ENCODE results near the gene RGPD8.
A peak's percentile ranks its signal among the peaks of the same experiment; 100 is the strongest.
"Not testable (repeated sequence)": the region's sequence is repeated elsewhere in the genome, so short reads cannot be mapped to it uniquely, and the experiment has no call there.

RGPD8 gene

GRCh38 chr2:112434890-112435715 is 1.7 kb upstream of the RGPD8 start:
- DNase-seq: not testable (repeated sequence)

GRCh38 chr2:112433932-112434730 is 686 bp upstream of the RGPD8 start:
- DNase-seq: no peak

- DNase-seq: peak; percentile 39 to 59 (median 52)
Observed at GRCh38 chr2:112432735-112433479, 538 bp downstream of the RGPD8 start.

- DNase-seq: not testable (repeated sequence)
Observed at GRCh38 chr2:112432390-112432734, 1.1 kb downstream of the RGPD8 start.

- not testable (repeated sequence) for DNase-seq
Observed at GRCh38 chr2:112431587-112432295, 1.7 kb downstream of the RGPD8 start.

- DNase-seq: not testable (repeated sequence)
Observed at GRCh38 chr2:112424553-112424952, 8.9 kb downstream of the RGPD8 start.

- DNase-seq: not testable (repeated sequence)
Observed at GRCh38 chr2:112416860-112417259, 16.6 kb downstream of the RGPD8 start.

GRCh38 chr2:112360055-112360454 is 73.4 kb downstream of the RGPD8 start:
- not testable (repeated sequence) for DNase-seq

GRCh38 chr2:112354335-112354734 is 79.1 kb downstream of the RGPD8 start:
- DNase-seq: not testable (repeated sequence)

GRCh38 chr2:112352809-112353603 is 80.4 kb downstream of the RGPD8 start:
- DNase-seq: not testable (repeated sequence)

GRCh38 chr2:112352292-112352691 is 81.2 kb downstream of the RGPD8 start:
- not testable (repeated sequence) for DNase-seq

- DNase-seq: no peak
Observed at GRCh38 chr2:112345030-112346027, 88.1 kb downstream of the RGPD8 start.

GRCh38 chr2:112343827-112344585 is 89.4 kb downstream of the RGPD8 start:
- peak; percentile 11 to 47 (median 18) for DNase-seq

- no peak for DNase-seq
Observed at GRCh38 chr2:112342067-112342550, 91.3 kb downstream of the RGPD8 start.

- no peak for DNase-seq
Observed at GRCh38 chr2:112340475-112341267, 92.8 kb downstream of the RGPD8 start.

GRCh38 chr2:112339986-112340385 is 93.5 kb downstream of the RGPD8 start:
- DNase-seq: no peak

GRCh38 chr2:112335600-112335999 is 97.8 kb downstream of the RGPD8 start:
- DNase-seq: peak in 1 of 3 donors; percentile 7

- DNase-seq: no peak
Observed at GRCh38 chr2:112332123-112332696, 101.2 kb downstream of the RGPD8 start.

Data from suppressor macrophage treated with lipopolysaccharide for 1 hour (primary cell).